ENCODE results near the gene ABLIM2. TPM values are rescaled to one million over a fixed set of nuclear protein-coding genes. Genes with fewer than 3 reads are reported as not detected.

The ABLIM2 gene
- total and polyA plus RNA-seq, 2 of the 13 experiments (the other 11 are each of a cell fraction or from before 2014, with no cell fraction given), result 0.20 to 0.37 TPM

DNA sequence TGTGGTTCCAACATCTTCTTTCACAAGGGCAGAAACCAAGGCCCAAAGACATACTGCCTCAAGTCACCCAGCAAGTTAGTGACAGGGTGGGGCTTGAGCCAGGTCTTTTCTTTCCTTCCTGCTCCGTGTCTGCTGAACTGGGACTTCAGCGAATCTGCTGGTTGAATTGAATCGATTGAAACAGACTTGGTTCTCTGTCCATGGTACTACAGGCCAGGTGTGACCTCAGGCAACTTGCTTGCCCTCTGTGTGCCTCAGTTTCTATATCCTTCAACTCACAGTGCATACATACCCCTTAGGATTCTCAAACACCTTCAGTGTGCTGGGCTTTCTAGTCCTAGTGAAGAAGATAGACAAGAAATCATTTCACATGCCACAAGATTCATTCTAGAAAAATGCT, 2.0 kb upstream of the ABLIM2 start:
- WGBS (ENCODE audit: low lambda C conversion rate), result no CpG with 5 or more reads among the region's 3 CpGs
- FAIRE-seq (no peak), ATAC-seq (no peak), DNase-seq (ENCODE audit: low spot score) (no peak)
- in situ Hi-C loops (cut with HindIII; ENCODE audit: extremely low pct_ligation_motif_present, low pct_unique_long_range_greater_than_20kb) (loop anchor here (10.0 kb wide), 1 partner anchor 244 kb away; no protein-coding TSS in a partner anchor), intact Hi-C loops (cut with micrococcal nuclease; ENCODE audit: unreplicated experiment) (no loop called here)
- Histone ChIP-seq H3K4me2 (ENCODE audit: low read depth, low read length) (no peak overlapping the region), H3K4me3 (replicated peaks in 1 of 3; ENCODE audit: insufficient read depth in 1 of 3, low read depth in 2 of 3, low read length in 3 of 3) (no peak overlapping the region), H4K20me1 (ENCODE audit: insufficient read depth, low read length) (no peaks in the 10 kb centered on the region), H3K4me1 (ENCODE audit: insufficient read depth, low read length) (peaks cover 7% of the 10 kb centered on the region; the same call in 1 of the 2 replicates), H3K27me3 (ENCODE audit: control insufficient read depth in 1 of 2, insufficient read depth in 2 of 2, low read length in 2 of 2) (peaks cover 13 to 66% of the 10 kb centered on the region in 2 experiments), H3K36me3 (replicated peaks in 1 of 2; ENCODE audit: control insufficient read depth in 1 of 2, insufficient read depth in 2 of 2, low read length in 2 of 2) (no peaks in the 10 kb centered on the region), H3K79me2 (ENCODE audit: insufficient read depth, low read length) (no peaks in the 10 kb centered on the region), H3K9ac (ENCODE audit: insufficient read depth, low read depth, low read length) (no peak overlapping the region), H2AFZ (ENCODE audit: low read length) (no peak overlapping the region), H3K27ac (ENCODE audit: extremely low read length, insufficient read depth, low read length) (no peak overlapping the region), H3K9me3 (ENCODE audit: low read length) (no peaks in the 10 kb centered on the region)
- CTCF ChIA-PET (ENCODE audit: low intra/inter-chr PET ratio, low total read pairs), result no interaction called here
- POLR2A ChIA-PET, result no interaction called here
- no TSS peak for BruUV-seq (replicated peaks)
- TF ChIP-seq, protein P1, sequence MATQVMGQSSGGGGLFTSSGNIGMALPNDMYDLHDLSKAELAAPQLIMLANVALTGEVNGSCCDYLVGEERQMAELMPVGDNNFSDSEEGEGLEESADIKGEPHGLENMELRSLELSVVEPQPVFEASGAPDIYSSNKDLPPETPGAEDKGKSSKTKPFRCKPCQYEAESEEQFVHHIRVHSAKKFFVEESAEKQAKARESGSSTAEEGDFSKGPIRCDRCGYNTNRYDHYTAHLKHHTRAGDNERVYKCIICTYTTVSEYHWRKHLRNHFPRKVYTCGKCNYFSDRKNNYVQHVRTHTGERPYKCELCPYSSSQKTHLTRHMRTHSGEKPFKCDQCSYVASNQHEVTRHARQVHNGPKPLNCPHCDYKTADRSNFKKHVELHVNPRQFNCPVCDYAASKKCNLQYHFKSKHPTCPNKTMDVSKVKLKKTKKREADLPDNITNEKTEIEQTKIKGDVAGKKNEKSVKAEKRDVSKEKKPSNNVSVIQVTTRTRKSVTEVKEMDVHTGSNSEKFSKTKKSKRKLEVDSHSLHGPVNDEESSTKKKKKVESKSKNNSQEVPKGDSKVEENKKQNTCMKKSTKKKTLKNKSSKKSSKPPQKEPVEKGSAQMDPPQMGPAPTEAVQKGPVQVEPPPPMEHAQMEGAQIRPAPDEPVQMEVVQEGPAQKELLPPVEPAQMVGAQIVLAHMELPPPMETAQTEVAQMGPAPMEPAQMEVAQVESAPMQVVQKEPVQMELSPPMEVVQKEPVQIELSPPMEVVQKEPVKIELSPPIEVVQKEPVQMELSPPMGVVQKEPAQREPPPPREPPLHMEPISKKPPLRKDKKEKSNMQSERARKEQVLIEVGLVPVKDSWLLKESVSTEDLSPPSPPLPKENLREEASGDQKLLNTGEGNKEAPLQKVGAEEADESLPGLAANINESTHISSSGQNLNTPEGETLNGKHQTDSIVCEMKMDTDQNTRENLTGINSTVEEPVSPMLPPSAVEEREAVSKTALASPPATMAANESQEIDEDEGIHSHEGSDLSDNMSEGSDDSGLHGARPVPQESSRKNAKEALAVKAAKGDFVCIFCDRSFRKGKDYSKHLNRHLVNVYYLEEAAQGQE (IDR thresholded peaks at IDR 0.05; ENCODE audit: borderline replicate concordance in 1 of 2, low read depth in 1 of 2, low read length in 2 of 2), result peak; percentile 57 to 92
- TF ChIP-seq ZNF234 (CRISPR knock-in tag; conservative IDR thresholded peaks at IDR 0.05) (no peak), MIER2 (CRISPR knock-in tag; IDR thresholded peaks at IDR 0.05) (peak; percentile 89), BRD4 (CRISPR knock-in tag; IDR thresholded peaks at IDR 0.05) (no peak)

DNA sequence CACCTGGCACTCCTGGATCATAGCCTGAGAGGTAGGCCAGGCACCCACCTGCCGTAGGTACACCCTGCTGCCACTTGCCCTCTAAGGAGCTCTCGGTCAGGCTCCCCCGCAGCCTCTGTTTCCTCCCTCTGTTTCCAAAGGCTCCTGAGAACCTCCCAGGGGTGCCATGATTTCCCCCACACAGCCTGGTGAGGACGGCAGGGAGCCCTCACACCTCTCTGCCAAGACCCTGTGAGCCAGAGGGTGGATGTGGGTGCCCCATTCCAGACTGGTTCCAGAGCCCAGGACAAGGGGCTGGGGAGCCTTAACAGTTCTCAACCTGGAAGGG, 1.6 kb upstream of the ABLIM2 start:
- Histone ChIP-seq H3K27me3 (ENCODE audit: control insufficient read depth in 1 of 2, insufficient read depth in 2 of 2, low read length in 2 of 2) (peaks cover 11 to 66% of the 10 kb centered on the region in 2 experiments), H3K4me3 (replicated peaks in 1 of 3; ENCODE audit: insufficient read depth in 1 of 3, low read depth in 2 of 3, low read length in 3 of 3) (no peak overlapping the region), H3K4me2 (ENCODE audit: low read depth, low read length) (no peak overlapping the region), H3K4me1 (ENCODE audit: insufficient read depth, low read length) (peaks cover 7% of the 10 kb centered on the region; the same call in 1 of the 2 replicates), H2AFZ (ENCODE audit: low read length) (no peak overlapping the region), H3K9ac (ENCODE audit: insufficient read depth, low read depth, low read length) (no peak overlapping the region), H3K79me2 (ENCODE audit: insufficient read depth, low read length) (no peaks in the 10 kb centered on the region), H3K27ac (ENCODE audit: extremely low read length, insufficient read depth, low read length) (no peak overlapping the region), H4K20me1 (ENCODE audit: insufficient read depth, low read length) (no peaks in the 10 kb centered on the region), H3K36me3 (replicated peaks in 1 of 2; ENCODE audit: control insufficient read depth in 1 of 2, insufficient read depth in 2 of 2, low read length in 2 of 2) (no peaks in the 10 kb centered on the region), H3K9me3 (ENCODE audit: low read length) (no peaks in the 10 kb centered on the region)
- TF ChIP-seq BRCA1 (CRISPR knock-in tag; IDR thresholded peaks at IDR 0.05), result no peak
- TF ChIP-seq NCOR1 (IDR thresholded peaks at IDR 0.05; ENCODE audit: borderline replicate concordance, low read length), result no peak
- no peak for TF ChIP-seq STAG1 (CRISPR knock-in tag; IDR thresholded peaks at IDR 0.05)
- no peak for TF ChIP-seq FOXC1 (CRISPR knock-in tag; IDR thresholded peaks at IDR 0.05; ENCODE audit: borderline replicate concordance)
- TF ChIP-seq BORCS8-MEF2B (CRISPR knock-in tag; IDR thresholded peaks at IDR 0.05), result no peak
- TF ChIP-seq HES4 (CRISPR knock-in tag; IDR thresholded peaks at IDR 0.05; ENCODE audit: borderline replicate concordance), result no peak
- no peak for TF ChIP-seq ZFP62 (CRISPR knock-in tag; IDR thresholded peaks at IDR 0.05)
- TF ChIP-seq GABPB1 (CRISPR knock-in tag; IDR thresholded peaks at IDR 0.05), result no peak
- no peak for TF ChIP-seq ARNTL (CRISPR knock-in tag; IDR thresholded peaks at IDR 0.05)
- TF ChIP-seq ZNF543 (CRISPR knock-in tag; IDR thresholded peaks at IDR 0.05), result no peak
- TF ChIP-seq SNRNP70 (IDR thresholded peaks at IDR 0.05; ENCODE audit: low read depth, low read length), result no peak
- no peak for TF ChIP-seq ZNF761 (CRISPR knock-in tag; conservative IDR thresholded peaks at IDR 0.05)
- TF ChIP-seq TOE1 (CRISPR knock-in tag; IDR thresholded peaks at IDR 0.05), result no peak
- TF ChIP-seq ZIK1 (CRISPR knock-in tag; IDR thresholded peaks at IDR 0.05; ENCODE audit: borderline replicate concordance, low read depth), result no peak
- DNase-seq (ENCODE audit: low spot score) (no peak), FAIRE-seq (no peak), ATAC-seq (no peak)
- ChIA-PET CTCF (ENCODE audit: low intra/inter-chr PET ratio, low total read pairs) (no interaction called here), POLR2A (no interaction called here)
- in situ Hi-C loops (cut with HindIII; ENCODE audit: extremely low pct_ligation_motif_present, low pct_unique_long_range_greater_than_20kb), result loop anchor here (10.0 kb wide), 1 partner anchor 245 kb away; no protein-coding TSS in a partner anchor
- no CpG with 5 or more reads among the region's 4 CpGs for WGBS (ENCODE audit: low lambda C conversion rate)
- intact Hi-C loops (cut with micrococcal nuclease; ENCODE audit: unreplicated experiment), result no loop called here
- BruUV-seq (replicated peaks), result no TSS peak

Data from HepG2 (cell line).